ENCODE measurements around the gene CCDC170.

DNA sequence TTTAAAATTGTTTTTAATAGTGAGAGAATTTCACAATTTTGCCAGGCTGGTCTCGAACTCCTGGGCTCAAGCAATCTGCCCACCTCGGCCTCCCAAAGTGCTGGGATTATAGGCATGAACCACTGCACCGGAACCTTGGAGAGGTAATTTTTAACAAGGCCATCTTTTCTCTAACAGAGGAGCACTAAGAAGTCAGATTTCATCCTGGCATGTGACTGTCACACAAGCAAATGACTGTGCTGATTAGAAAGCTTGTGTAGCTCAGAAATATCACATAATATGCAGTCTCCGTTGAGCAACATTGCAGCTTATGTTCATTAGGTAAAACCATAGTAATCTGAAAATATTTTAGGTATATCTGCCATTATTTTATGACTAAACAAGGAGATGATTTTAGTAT is 156.0 kb downstream of the CCDC170 start:
- TF ChIP-seq POLR2A (IDR thresholded peaks at IDR 0.05; ENCODE audit: borderline replicate concordance, extremely low read depth, insufficient read depth, insufficient read length), result no peak
- TF ChIP-seq, protein P1, sequence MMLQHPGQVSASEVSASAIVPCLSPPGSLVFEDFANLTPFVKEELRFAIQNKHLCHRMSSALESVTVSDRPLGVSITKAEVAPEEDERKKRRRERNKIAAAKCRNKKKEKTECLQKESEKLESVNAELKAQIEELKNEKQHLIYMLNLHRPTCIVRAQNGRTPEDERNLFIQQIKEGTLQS (IDR thresholded peaks at IDR 0.05), result no peak
- TF ChIP-seq, protein P2, sequence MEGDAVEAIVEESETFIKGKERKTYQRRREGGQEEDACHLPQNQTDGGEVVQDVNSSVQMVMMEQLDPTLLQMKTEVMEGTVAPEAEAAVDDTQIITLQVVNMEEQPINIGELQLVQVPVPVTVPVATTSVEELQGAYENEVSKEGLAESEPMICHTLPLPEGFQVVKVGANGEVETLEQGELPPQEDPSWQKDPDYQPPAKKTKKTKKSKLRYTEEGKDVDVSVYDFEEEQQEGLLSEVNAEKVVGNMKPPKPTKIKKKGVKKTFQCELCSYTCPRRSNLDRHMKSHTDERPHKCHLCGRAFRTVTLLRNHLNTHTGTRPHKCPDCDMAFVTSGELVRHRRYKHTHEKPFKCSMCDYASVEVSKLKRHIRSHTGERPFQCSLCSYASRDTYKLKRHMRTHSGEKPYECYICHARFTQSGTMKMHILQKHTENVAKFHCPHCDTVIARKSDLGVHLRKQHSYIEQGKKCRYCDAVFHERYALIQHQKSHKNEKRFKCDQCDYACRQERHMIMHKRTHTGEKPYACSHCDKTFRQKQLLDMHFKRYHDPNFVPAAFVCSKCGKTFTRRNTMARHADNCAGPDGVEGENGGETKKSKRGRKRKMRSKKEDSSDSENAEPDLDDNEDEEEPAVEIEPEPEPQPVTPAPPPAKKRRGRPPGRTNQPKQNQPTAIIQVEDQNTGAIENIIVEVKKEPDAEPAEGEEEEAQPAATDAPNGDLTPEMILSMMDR (IDR thresholded peaks at IDR 0.05 in 2 of 3, conservative IDR thresholded peaks at IDR 0.05 in 1 of 3; ENCODE audit: borderline replicate concordance in 1 of 3, insufficient read depth in 1 of 3, low read depth in 2 of 3, low read length in 2 of 3), result no peak
- TF ChIP-seq POLR2AphosphoS5 (IDR thresholded peaks at IDR 0.05; ENCODE audit: low read depth, low read length), result no peak
- TF ChIP-seq EZH2phosphoT487 (IDR thresholded peaks at IDR 0.05; ENCODE audit: borderline replicate concordance), result no peak
- TF ChIP-seq EZH2 (IDR thresholded peaks at IDR 0.05), result no peak
- no peak for TF ChIP-seq CEBPB (IDR thresholded peaks at IDR 0.05; ENCODE audit: low read depth)
- TF ChIP-seq, protein P3, sequence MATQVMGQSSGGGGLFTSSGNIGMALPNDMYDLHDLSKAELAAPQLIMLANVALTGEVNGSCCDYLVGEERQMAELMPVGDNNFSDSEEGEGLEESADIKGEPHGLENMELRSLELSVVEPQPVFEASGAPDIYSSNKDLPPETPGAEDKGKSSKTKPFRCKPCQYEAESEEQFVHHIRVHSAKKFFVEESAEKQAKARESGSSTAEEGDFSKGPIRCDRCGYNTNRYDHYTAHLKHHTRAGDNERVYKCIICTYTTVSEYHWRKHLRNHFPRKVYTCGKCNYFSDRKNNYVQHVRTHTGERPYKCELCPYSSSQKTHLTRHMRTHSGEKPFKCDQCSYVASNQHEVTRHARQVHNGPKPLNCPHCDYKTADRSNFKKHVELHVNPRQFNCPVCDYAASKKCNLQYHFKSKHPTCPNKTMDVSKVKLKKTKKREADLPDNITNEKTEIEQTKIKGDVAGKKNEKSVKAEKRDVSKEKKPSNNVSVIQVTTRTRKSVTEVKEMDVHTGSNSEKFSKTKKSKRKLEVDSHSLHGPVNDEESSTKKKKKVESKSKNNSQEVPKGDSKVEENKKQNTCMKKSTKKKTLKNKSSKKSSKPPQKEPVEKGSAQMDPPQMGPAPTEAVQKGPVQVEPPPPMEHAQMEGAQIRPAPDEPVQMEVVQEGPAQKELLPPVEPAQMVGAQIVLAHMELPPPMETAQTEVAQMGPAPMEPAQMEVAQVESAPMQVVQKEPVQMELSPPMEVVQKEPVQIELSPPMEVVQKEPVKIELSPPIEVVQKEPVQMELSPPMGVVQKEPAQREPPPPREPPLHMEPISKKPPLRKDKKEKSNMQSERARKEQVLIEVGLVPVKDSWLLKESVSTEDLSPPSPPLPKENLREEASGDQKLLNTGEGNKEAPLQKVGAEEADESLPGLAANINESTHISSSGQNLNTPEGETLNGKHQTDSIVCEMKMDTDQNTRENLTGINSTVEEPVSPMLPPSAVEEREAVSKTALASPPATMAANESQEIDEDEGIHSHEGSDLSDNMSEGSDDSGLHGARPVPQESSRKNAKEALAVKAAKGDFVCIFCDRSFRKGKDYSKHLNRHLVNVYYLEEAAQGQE (IDR thresholded peaks at IDR 0.05; ENCODE audit: low read depth), result no peak
- no peak for TF ChIP-seq YY1 (IDR thresholded peaks at IDR 0.05; ENCODE audit: extremely low read depth, insufficient replicate concordance, low read depth, low read length)
- no peak for TF ChIP-seq RAD21 (IDR thresholded peaks at IDR 0.05; ENCODE audit: low read depth)
- no peak for TF ChIP-seq JUND (IDR thresholded peaks at IDR 0.05)
- TF ChIP-seq ZNF274 (IDR thresholded peaks at IDR 0.05; ENCODE audit: low read depth, low read length), result no peak
- no peak for TF ChIP-seq SP1 (IDR thresholded peaks at IDR 0.05; ENCODE audit: low read depth)
